Neuronal stem cell (in vitro differentiated cells): ENCODE data around the gene PELO.

Experiments
- DNase-seq: peaks from one replicate; pipeline ENCODE4 v3.0.0-alpha.2; 2013; ENCODE audit warnings: low spot score
- H2AFZ ChIP-seq: one replicate; pipeline ENCODE4 v1.6.1; 2013; ENCODE audit warnings: mild to moderate bottlenecking, low read length, inconsistent platforms
- H2AK5ac ChIP-seq: 2 replicates; pipeline ENCODE4 v1.6.1; 2013; ENCODE audit warnings: low read depth, mild to moderate bottlenecking, inconsistent platforms, low read length, moderate library complexity, mixed read lengths
- H2BK120ac ChIP-seq: 2 replicates; pipeline ENCODE4 v1.6.1; 2013; ENCODE audit warnings: low read depth, mild to moderate bottlenecking, inconsistent platforms, low read length, moderate library complexity, mixed read lengths
- H2BK12ac ChIP-seq: one replicate; pipeline ENCODE4 v1.6.1; 2013; ENCODE audit warnings: low read length, inconsistent platforms
- H2BK15ac ChIP-seq: 2 replicates; pipeline ENCODE4 v1.6.1; 2013; ENCODE audit warnings: mild to moderate bottlenecking, low read length, inconsistent platforms, mixed read lengths
- H2BK5ac ChIP-seq: one replicate; pipeline ENCODE4 v1.6.1; 2013; ENCODE audit warnings: inconsistent platforms, mild to moderate bottlenecking, low read length, moderate library complexity
- H3K14ac ChIP-seq: one replicate; pipeline ENCODE4 v1.6.1; 2013; ENCODE audit warnings: low read length, inconsistent platforms
- H3K18ac ChIP-seq: 2 replicates; pipeline ENCODE4 v1.6.1; 2013; ENCODE audit warnings: low read length, inconsistent platforms
- H3K23ac ChIP-seq: 2 replicates; pipeline ENCODE4 v1.6.1; 2013; ENCODE audit warnings: low read depth, mild to moderate bottlenecking, mixed read lengths, low read length, inconsistent platforms; ENCODE audit not compliant: poor library complexity
- H3K27ac ChIP-seq: replicated peaks from 3 replicates; pipeline ENCODE4 v1.5.1; 2013; ENCODE audit warnings: low read length, inconsistent platforms
- H3K27me3 ChIP-seq, 3 experiments: 2 replicates each; pipeline ENCODE4 v1.6.1; 2013; ENCODE audit warnings: low read length in 3 of 3, mild to moderate bottlenecking in 2 of 3, inconsistent platforms in 1 of 3, low read depth in 1 of 3, mixed read lengths in 1 of 3, moderate library complexity in 1 of 3; ENCODE audit not compliant: control insufficient read depth in 3 of 3, insufficient read depth in 3 of 3
- H3K36me3 ChIP-seq, 2 donors: replicated peaks in 1 of 2; 2 replicates each; pipeline ENCODE4 v1.6.1; 2013; ENCODE audit warnings: low read length in 2 of 2; ENCODE audit not compliant: control insufficient read depth in 2 of 2, insufficient read depth in 2 of 2
- H3K4ac ChIP-seq: 2 replicates; pipeline ENCODE4 v1.6.1; 2013; ENCODE audit warnings: inconsistent platforms, mild to moderate bottlenecking, low read length, moderate library complexity
- H3K4me1 ChIP-seq, 2 donors: 1 replicate in 1 of 2; 2 replicates in 1 of 2; pipeline ENCODE4 v1.6.1; 2013; ENCODE audit warnings: low read length in 2 of 2, low read depth in 1 of 2; ENCODE audit not compliant: control insufficient read depth in 2 of 2, insufficient read depth in 1 of 2
- H3K4me2 ChIP-seq: one replicate; pipeline ENCODE4 v1.6.1; 2013; ENCODE audit warnings: mild to moderate bottlenecking, low read length, inconsistent platforms; ENCODE audit not compliant: insufficient read depth, poor library complexity, severe bottlenecking
- H3K4me3 ChIP-seq, 2 donors: 2 replicates each; pipeline ENCODE4 v1.5.1; 2013; ENCODE audit warnings: low read length in 2 of 2, mild to moderate bottlenecking in 2 of 2, inconsistent platforms in 1 of 2, moderate library complexity in 1 of 2
- H3K79me1 ChIP-seq: one replicate; pipeline ENCODE4 v1.6.1; 2013; ENCODE audit warnings: low read depth, mild to moderate bottlenecking, inconsistent platforms, low read length, moderate library complexity
- H3K9ac ChIP-seq: one replicate; pipeline ENCODE4 v1.6.1; 2013; ENCODE audit warnings: mild to moderate bottlenecking, low read depth, low read length, inconsistent platforms; ENCODE audit not compliant: poor library complexity
- H3K9me3 ChIP-seq, 2 donors: replicated peaks in 1 of 2; 2 replicates each; pipeline versions ENCODE3 to v1.6.1; 2013; ENCODE audit warnings: low read length in 2 of 2, mild to moderate bottlenecking in 2 of 2, inconsistent platforms in 1 of 2, low read depth in 1 of 2, mixed read lengths in 1 of 2, moderate library complexity in 1 of 2; ENCODE audit not compliant: control insufficient read depth in 2 of 2, insufficient read depth in 1 of 2
- H4K8ac ChIP-seq: one replicate; pipeline ENCODE4 v1.6.1; 2013; ENCODE audit warnings: low read depth, mild to moderate bottlenecking, inconsistent platforms, low read length, moderate library complexity
- H4K91ac ChIP-seq: one replicate; pipeline ENCODE4 v1.6.1; 2013; ENCODE audit warnings: low read length, low read depth, mild to moderate bottlenecking, inconsistent platforms; ENCODE audit not compliant: poor library complexity
- WGBS, 2 donors: extraction: QIAGEN DNeasy Blood & Tissue Kit; methylation state at CpG; one replicate each; pipeline ENCODE4 v1.1.7; 2013; ENCODE audit warnings: missing lambda C conversion rate in 2 of 2, mixed read lengths in 1 of 2; ENCODE audit not compliant: insufficient read length in 2 of 2, insufficient replicate concordance in 1 of 2; ENCODE audit errors: extremely low coverage in 2 of 2; 5-methylcytosine and 5-hydroxymethylcytosine counted together

The PELO gene

GRCh38 chr5:52788505-52788821, 747 bp downstream of the PELO start:
- Histone ChIP-seq H3K79me1 (no peaks in the 10 kb centered on the region), H3K4me3 (peak overlapping the region; percentile 44 to 87), H2AFZ (peak overlapping the region; percentile 94), H2BK5ac (no peak overlapping the region), H2BK15ac (no peak overlapping the region), H3K36me3 (no peaks in the 10 kb centered on the region), H2AK5ac (no peak overlapping the region), H3K4me1 (peaks cover 0 to 5% of the 10 kb centered on the region in 2 donors), H2BK12ac (no peak overlapping the region), H2BK120ac (no peak overlapping the region), H3K9ac (peak overlapping the region; percentile 32), H3K18ac (no peak overlapping the region), H3K14ac (no peak overlapping the region), H3K4me2 (peak overlapping the region; percentile 97), H4K91ac (no peak overlapping the region), H4K8ac (no peak overlapping the region), H3K27ac (no peak overlapping the region), H3K27me3 (peaks cover 0 to 31% (median 0%) of the 10 kb centered on the region in 3 experiments), H3K23ac (peak overlapping the region; percentile 20), H3K4ac (no peak overlapping the region), H3K9me3 (no peaks in the 10 kb centered on the region)
- no CpG with 5 or more reads among the region's 7 CpGs for WGBS, 2 donors
- DNase-seq: no peak

GRCh38 chr5:52789378-52789777, 1.7 kb downstream of the PELO start:
- Histone ChIP-seq H4K91ac (no peak overlapping the region), H3K27me3 (peaks cover 0 to 27% (median 0%) of the 10 kb centered on the region in 3 experiments), H3K36me3 (no peaks in the 10 kb centered on the region), H4K8ac (no peak overlapping the region), H3K27ac (no peak overlapping the region), H2BK5ac (no peak overlapping the region), H3K23ac (no peak overlapping the region), H3K18ac (no peak overlapping the region), H3K4me3 (no peak overlapping the region), H3K14ac (no peak overlapping the region), H3K9me3 (no peaks in the 10 kb centered on the region), H2AFZ (no peak overlapping the region), H2BK12ac (no peak overlapping the region), H3K9ac (no peak overlapping the region), H3K79me1 (no peaks in the 10 kb centered on the region), H2AK5ac (no peak overlapping the region), H2BK15ac (no peak overlapping the region), H2BK120ac (no peak overlapping the region), H3K4me2 (no peak overlapping the region), H3K4ac (no peak overlapping the region), H3K4me1 (peaks cover 0 to 5% of the 10 kb centered on the region in 2 donors)
- DNase-seq: no peak
- WGBS, 2 donors: no CpG with 5 or more reads among the region's 1 CpG

GRCh38 chr5:52789851-52790250, 2.1 kb downstream of the PELO start:
- Histone ChIP-seq H3K9ac (no peak overlapping the region), H4K91ac (no peak overlapping the region), H3K27me3 (peaks cover 0 to 27% (median 0%) of the 10 kb centered on the region in 3 experiments), H3K9me3 (no peaks in the 10 kb centered on the region), H3K4ac (no peak overlapping the region), H2BK120ac (no peak overlapping the region), H3K27ac (no peak overlapping the region), H2BK12ac (no peak overlapping the region), H3K23ac (no peak overlapping the region), H3K4me1 (peaks cover 0 to 5% of the 10 kb centered on the region in 2 donors), H3K36me3 (no peaks in the 10 kb centered on the region), H2AK5ac (no peak overlapping the region), H3K14ac (no peak overlapping the region), H2BK5ac (no peak overlapping the region), H2BK15ac (no peak overlapping the region), H3K4me2 (no peak overlapping the region), H3K18ac (no peak overlapping the region), H2AFZ (no peak overlapping the region), H4K8ac (no peak overlapping the region), H3K79me1 (no peaks in the 10 kb centered on the region), H3K4me3 (no peak overlapping the region)
- DNase-seq: no peak
- WGBS, 2 donors: no CpG with 5 or more reads among the region's 2 CpGs

- Histone ChIP-seq H2BK15ac (no peak overlapping the region), H4K91ac (no peak overlapping the region), H2BK120ac (no peak overlapping the region), H3K23ac (no peak overlapping the region), H3K4me2 (no peak overlapping the region), H3K14ac (no peak overlapping the region), H2AK5ac (no peak overlapping the region), H2BK5ac (no peak overlapping the region), H3K4me1 (peaks cover 0 to 5% of the 10 kb centered on the region in 2 donors), H4K8ac (no peak overlapping the region), H3K79me1 (no peaks in the 10 kb centered on the region), H3K18ac (no peak overlapping the region), H2BK12ac (no peak overlapping the region), H3K4ac (no peak overlapping the region), H3K27ac (no peak overlapping the region), H3K36me3 (no peaks in the 10 kb centered on the region), H3K9me3 (no peaks in the 10 kb centered on the region), H3K27me3 (peaks cover 0 to 27% (median 0%) of the 10 kb centered on the region in 3 experiments), H3K4me3 (no peak overlapping the region), H2AFZ (no peak overlapping the region), H3K9ac (no peak overlapping the region)
- no CpG with 5 or more reads among the region's 1 CpG for WGBS, 2 donors
- DNase-seq: no peak
Measured at GRCh38 chr5:52791366-52791765, 3.6 kb downstream of the PELO start.
